Measurements from ENCODE around the gene STK17A.

STK17A gene

GRCh38 chr7:43589728-43590127 is 6.8 kb downstream of the STK17A start:
- DNase-seq (ENCODE audit: low spot score) = no peak
- Histone ChIP-seq H2BK12ac (ENCODE audit: low read length) (no peak overlapping the region), H3K4me2 (ENCODE audit: insufficient read depth, low read length, poor library complexity, severe bottlenecking) (no peak overlapping the region), H3K27ac (replicated peaks; ENCODE audit: low read length) (no peak overlapping the region), H3K4me3 (ENCODE audit: low read length in 2 of 2) (no peak overlapping the region), H2BK15ac (ENCODE audit: low read length) (no peak overlapping the region), H3K9me3 (replicated peaks in 1 of 2; ENCODE audit: control insufficient read depth in 2 of 2, insufficient read depth in 1 of 2, low read depth in 1 of 2, low read length in 2 of 2) (no peaks in the 10 kb centered on the region), H3K9ac (ENCODE audit: low read depth, low read length, poor library complexity) (no peak overlapping the region), H3K14ac (ENCODE audit: low read length) (no peak overlapping the region), H3K4me1 (ENCODE audit: control insufficient read depth in 2 of 2, insufficient read depth in 1 of 2, low read depth in 1 of 2, low read length in 2 of 2) (peaks cover under 1 to 3% of the 10 kb centered on the region in 2 donors), H3K27me3 (ENCODE audit: control insufficient read depth in 3 of 3, insufficient read depth in 3 of 3, low read depth in 1 of 3, low read length in 3 of 3) (no peaks in the 10 kb centered on the region), H3K4ac (ENCODE audit: low read length) (no peak overlapping the region), H3K36me3 (replicated peaks in 1 of 2; ENCODE audit: control insufficient read depth in 2 of 2, insufficient read depth in 2 of 2, low read length in 2 of 2) (no peaks in the 10 kb centered on the region), H2BK5ac (ENCODE audit: low read length) (no peak overlapping the region), H2BK120ac (ENCODE audit: low read depth, low read length) (no peak overlapping the region), H3K79me1 (ENCODE audit: low read depth, low read length) (no peaks in the 10 kb centered on the region), H4K91ac (ENCODE audit: low read depth, low read length, poor library complexity) (no peak overlapping the region), H3K23ac (ENCODE audit: low read depth, low read length, poor library complexity) (no peak overlapping the region), H3K18ac (ENCODE audit: low read length) (no peak overlapping the region), H4K8ac (ENCODE audit: low read depth, low read length) (no peak overlapping the region), H2AK5ac (ENCODE audit: low read depth, low read length) (no peak overlapping the region), H2AFZ (ENCODE audit: low read length) (no peak overlapping the region)
- WGBS, 2 donors (ENCODE audit: extremely low coverage in 2 of 2, insufficient read length in 2 of 2, insufficient replicate concordance in 1 of 2) = no CpG with 5 or more reads among the region's 3 CpGs

GRCh38 chr7:43590862-43591557 is 8.1 kb downstream of the STK17A start:
- no peak for DNase-seq (ENCODE audit: low spot score)
- Histone ChIP-seq H3K9me3 (replicated peaks in 1 of 2; ENCODE audit: control insufficient read depth in 2 of 2, insufficient read depth in 1 of 2, low read depth in 1 of 2, low read length in 2 of 2) (no peaks in the 10 kb centered on the region), H4K91ac (ENCODE audit: low read depth, low read length, poor library complexity) (no peak overlapping the region), H3K4ac (ENCODE audit: low read length) (no peak overlapping the region), H3K27ac (replicated peaks; ENCODE audit: low read length) (no peak overlapping the region), H3K14ac (ENCODE audit: low read length) (no peak overlapping the region), H3K27me3 (ENCODE audit: control insufficient read depth in 3 of 3, insufficient read depth in 3 of 3, low read depth in 1 of 3, low read length in 3 of 3) (no peaks in the 10 kb centered on the region), H3K4me2 (ENCODE audit: insufficient read depth, low read length, poor library complexity, severe bottlenecking) (no peak overlapping the region), H2BK5ac (ENCODE audit: low read length) (no peak overlapping the region), H3K36me3 (replicated peaks in 1 of 2; ENCODE audit: control insufficient read depth in 2 of 2, insufficient read depth in 2 of 2, low read length in 2 of 2) (peaks cover 0 to 3% of the 10 kb centered on the region in 2 donors), H3K79me1 (ENCODE audit: low read depth, low read length) (no peaks in the 10 kb centered on the region), H2BK12ac (ENCODE audit: low read length) (no peak overlapping the region), H4K8ac (ENCODE audit: low read depth, low read length) (no peak overlapping the region), H3K9ac (ENCODE audit: low read depth, low read length, poor library complexity) (no peak overlapping the region), H2AFZ (ENCODE audit: low read length) (no peak overlapping the region), H3K4me1 (ENCODE audit: control insufficient read depth in 2 of 2, insufficient read depth in 1 of 2, low read depth in 1 of 2, low read length in 2 of 2) (peaks cover 0 to 3% of the 10 kb centered on the region in 2 donors), H2BK15ac (ENCODE audit: low read length) (no peak overlapping the region), H3K18ac (ENCODE audit: low read length) (no peak overlapping the region), H2BK120ac (ENCODE audit: low read depth, low read length) (no peak overlapping the region), H2AK5ac (ENCODE audit: low read depth, low read length) (no peak overlapping the region), H3K4me3 (ENCODE audit: low read length in 2 of 2) (no peak overlapping the region), H3K23ac (ENCODE audit: low read depth, low read length, poor library complexity) (no peak overlapping the region)
- no CpG with 5 or more reads among the region's 2 CpGs for WGBS, 2 donors (ENCODE audit: extremely low coverage in 2 of 2, insufficient read length in 2 of 2, insufficient replicate concordance in 1 of 2)

GRCh38 chr7:43591558-43592180 is 8.8 kb downstream of the STK17A start:
- DNase-seq (ENCODE audit: low spot score) = no peak

GRCh38 chr7:43592326-43592725 is 9.4 kb downstream of the STK17A start:
- H2AK5ac ChIP-seq (ENCODE audit: low read depth, low read length) = no peak overlapping the region
- H3K4me2 ChIP-seq (ENCODE audit: insufficient read depth, low read length, poor library complexity, severe bottlenecking) = no peak overlapping the region
- DNase-seq (ENCODE audit: low spot score) = no peak
- no peak overlapping the region for H2AFZ ChIP-seq (ENCODE audit: low read length)
- no peak overlapping the region for H3K9ac ChIP-seq (ENCODE audit: low read depth, low read length, poor library complexity)
- H2BK15ac ChIP-seq (ENCODE audit: low read length) = no peak overlapping the region
- peaks cover 0 to 16% of the 10 kb centered on the region in 2 donors for H3K36me3 ChIP-seq (replicated peaks in 1 of 2; ENCODE audit: control insufficient read depth in 2 of 2, insufficient read depth in 2 of 2, low read length in 2 of 2)
- H3K23ac ChIP-seq (ENCODE audit: low read depth, low read length, poor library complexity) = no peak overlapping the region
- no peak overlapping the region for H3K14ac ChIP-seq (ENCODE audit: low read length)
- no peaks in the 10 kb centered on the region for H3K27me3 ChIP-seq (ENCODE audit: control insufficient read depth in 3 of 3, insufficient read depth in 3 of 3, low read depth in 1 of 3, low read length in 3 of 3)
- H3K27ac ChIP-seq (replicated peaks; ENCODE audit: low read length) = no peak overlapping the region
- H3K4me1 ChIP-seq (ENCODE audit: control insufficient read depth in 2 of 2, insufficient read depth in 1 of 2, low read depth in 1 of 2, low read length in 2 of 2) = peaks cover 0 to 3% of the 10 kb centered on the region in 2 donors
- H3K4ac ChIP-seq (ENCODE audit: low read length) = no peak overlapping the region
- H2BK5ac ChIP-seq (ENCODE audit: low read length) = no peak overlapping the region
- H3K4me3 ChIP-seq (ENCODE audit: low read length in 2 of 2) = no peak overlapping the region
- no peak overlapping the region for H2BK120ac ChIP-seq (ENCODE audit: low read depth, low read length)
- no peak overlapping the region for H4K8ac ChIP-seq (ENCODE audit: low read depth, low read length)
- no peak overlapping the region for H3K18ac ChIP-seq (ENCODE audit: low read length)
- no peak overlapping the region for H2BK12ac ChIP-seq (ENCODE audit: low read length)
- no peaks in the 10 kb centered on the region for H3K79me1 ChIP-seq (ENCODE audit: low read depth, low read length)
- H4K91ac ChIP-seq (ENCODE audit: low read depth, low read length, poor library complexity) = no peak overlapping the region
- no peaks in the 10 kb centered on the region for H3K9me3 ChIP-seq (replicated peaks in 1 of 2; ENCODE audit: control insufficient read depth in 2 of 2, insufficient read depth in 1 of 2, low read depth in 1 of 2, low read length in 2 of 2)
- WGBS, 2 donors (ENCODE audit: extremely low coverage in 2 of 2, insufficient read length in 2 of 2, insufficient replicate concordance in 1 of 2) = no CpG with 5 or more reads among the region's 3 CpGs

More at GRCh38 chr7:43591558-43592180, 8.8 kb downstream of the STK17A start:
- Histone ChIP-seq H3K27ac (replicated peaks; ENCODE audit: low read length) (no peak overlapping the region), H3K14ac (ENCODE audit: low read length) (no peak overlapping the region), H3K9me3 (replicated peaks in 1 of 2; ENCODE audit: control insufficient read depth in 2 of 2, insufficient read depth in 1 of 2, low read depth in 1 of 2, low read length in 2 of 2) (no peaks in the 10 kb centered on the region), H2BK120ac (ENCODE audit: low read depth, low read length) (no peak overlapping the region), H2BK15ac (ENCODE audit: low read length) (no peak overlapping the region), H3K23ac (ENCODE audit: low read depth, low read length, poor library complexity) (no peak overlapping the region), H2AFZ (ENCODE audit: low read length) (no peak overlapping the region), H3K18ac (ENCODE audit: low read length) (no peak overlapping the region), H3K4ac (ENCODE audit: low read length) (no peak overlapping the region), H2BK12ac (ENCODE audit: low read length) (no peak overlapping the region), H3K4me3 (ENCODE audit: low read length in 2 of 2) (no peak overlapping the region), H3K4me2 (ENCODE audit: insufficient read depth, low read length, poor library complexity, severe bottlenecking) (no peak overlapping the region), H3K9ac (ENCODE audit: low read depth, low read length, poor library complexity) (no peak overlapping the region), H3K4me1 (ENCODE audit: control insufficient read depth in 2 of 2, insufficient read depth in 1 of 2, low read depth in 1 of 2, low read length in 2 of 2) (peaks cover 0 to 3% of the 10 kb centered on the region in 2 donors), H4K91ac (ENCODE audit: low read depth, low read length, poor library complexity) (no peak overlapping the region), H2AK5ac (ENCODE audit: low read depth, low read length) (no peak overlapping the region), H4K8ac (ENCODE audit: low read depth, low read length) (no peak overlapping the region), H3K79me1 (ENCODE audit: low read depth, low read length) (no peaks in the 10 kb centered on the region), H3K27me3 (ENCODE audit: control insufficient read depth in 3 of 3, insufficient read depth in 3 of 3, low read depth in 1 of 3, low read length in 3 of 3) (no peaks in the 10 kb centered on the region), H3K36me3 (replicated peaks in 1 of 2; ENCODE audit: control insufficient read depth in 2 of 2, insufficient read depth in 2 of 2, low read length in 2 of 2) (peaks cover 0 to 9% of the 10 kb centered on the region in 2 donors), H2BK5ac (ENCODE audit: low read length) (no peak overlapping the region)
- WGBS, 2 donors (ENCODE audit: extremely low coverage in 2 of 2, insufficient read length in 2 of 2, insufficient replicate concordance in 1 of 2) = no CpG with 5 or more reads among the region's 4 CpGs
